ENCODE data around the gene C7.

The C7 gene

GRCh38 chr5:40937075-40937474 is 27.8 kb downstream of the C7 start:
- no peak overlapping the region for H3K4me3 ChIP-seq (ENCODE audit: low read depth, low read length)
- TF ChIP-seq ZBTB20 (tag by site-specific recombination; IDR thresholded peaks at IDR 0.05) (no peak), ZNF555 (tag by site-specific recombination; conservative IDR thresholded peaks at IDR 0.05) (no peak), ZNF692 (tag by site-specific recombination; IDR thresholded peaks at IDR 0.05) (no peak), ZNF174 (tag by site-specific recombination; IDR thresholded peaks at IDR 0.05) (no peak), GLI2 (tag by site-specific recombination; IDR thresholded peaks at IDR 0.05; ENCODE audit: borderline replicate concordance, low read depth) (no peak), ZNF121 (tag by site-specific recombination; IDR thresholded peaks at IDR 0.05) (no peak)
- no peaks in the 10 kb centered on the region for H3K4me1 ChIP-seq (ENCODE audit: control insufficient read depth, insufficient read depth, low read length)
- ChIA-PET POLR2A (no interaction called here), CTCF (no interaction called here)
- no peaks in the 10 kb centered on the region for H3K36me3 ChIP-seq (ENCODE audit: control insufficient read depth in 2 of 2, insufficient read depth in 1 of 2, low read length in 2 of 2)
- H3K9me3 ChIP-seq (ENCODE audit: control insufficient read depth, insufficient read depth, low read depth, low read length): no peaks in the 10 kb centered on the region
- H3K27ac ChIP-seq (ENCODE audit: extremely low read depth, low read depth, low read length): no peak overlapping the region

- Histone ChIP-seq H3K9me3 (ENCODE audit: control insufficient read depth, insufficient read depth, low read depth, low read length) (no peaks in the 10 kb centered on the region), H3K4me3 (ENCODE audit: low read depth, low read length) (no peak overlapping the region), H3K36me3 (ENCODE audit: control insufficient read depth in 2 of 2, insufficient read depth in 1 of 2, low read length in 2 of 2) (no peaks in the 10 kb centered on the region), H3K27ac (ENCODE audit: extremely low read depth, low read depth, low read length) (no peak overlapping the region), H3K4me1 (ENCODE audit: control insufficient read depth, insufficient read depth, low read length) (no peaks in the 10 kb centered on the region)
- CTCF ChIA-PET: interaction anchor here (0.5 to 0.7 kb wide), 2 partner anchors 242 to 583 kb away, joined by 3 to 4 read pairs; no protein-coding TSS in a partner anchor
- no peak for TF ChIP-seq ZNF157 (tag by site-specific recombination; IDR thresholded peaks at IDR 0.05)
- no peak for TF ChIP-seq SCRT1 (tag by site-specific recombination; IDR thresholded peaks at IDR 0.05; ENCODE audit: borderline replicate concordance)
- TF ChIP-seq ZNF148 (tag by site-specific recombination; IDR thresholded peaks at IDR 0.05; ENCODE audit: borderline replicate concordance): no peak
- no peak for TF ChIP-seq ZFP37 (tag by site-specific recombination; IDR thresholded peaks at IDR 0.05)
- TF ChIP-seq ZNF768 (tag by site-specific recombination; IDR thresholded peaks at IDR 0.05): no peak
- TF ChIP-seq ZNF394 (tag by site-specific recombination; IDR thresholded peaks at IDR 0.05; ENCODE audit: borderline replicate concordance): no peak
- no peak for TF ChIP-seq BCL11B (tag by site-specific recombination; IDR thresholded peaks at IDR 0.05; ENCODE audit: low read depth)
- no peak for TF ChIP-seq ZNF596 (tag by site-specific recombination; IDR thresholded peaks at IDR 0.05)
- TF ChIP-seq GLI2 (tag by site-specific recombination; IDR thresholded peaks at IDR 0.05; ENCODE audit: borderline replicate concordance, low read depth): no peak
- TF ChIP-seq ZNF792 (tag by site-specific recombination; IDR thresholded peaks at IDR 0.05): no peak
- no peak for TF ChIP-seq KLF1 (tag by site-specific recombination; IDR thresholded peaks at IDR 0.05)
- TF ChIP-seq ZBTB21 (tag by site-specific recombination; IDR thresholded peaks at IDR 0.05): no peak
- no peak for TF ChIP-seq ZNF529 (tag by site-specific recombination; IDR thresholded peaks at IDR 0.05; ENCODE audit: insufficient replicate concordance)
- no peak for TF ChIP-seq ZNF426 (tag by site-specific recombination; IDR thresholded peaks at IDR 0.05)
- TF ChIP-seq ZFP69B (tag by site-specific recombination; IDR thresholded peaks at IDR 0.05): no peak
- no peak for TF ChIP-seq ZNF214 (tag by site-specific recombination; IDR thresholded peaks at IDR 0.05; ENCODE audit: borderline replicate concordance)
- no peak for TF ChIP-seq ZNF623 (tag by site-specific recombination; IDR thresholded peaks at IDR 0.05)
- TF ChIP-seq YY2 (tag by site-specific recombination; IDR thresholded peaks at IDR 0.05): no peak
- TF ChIP-seq ZNF704 (tag by site-specific recombination; IDR thresholded peaks at IDR 0.05): no peak
- POLR2A ChIA-PET: no interaction called here
These were observed 30.5 kb downstream of the C7 start for GRCh38 chr5:40939753-40940152.
